Motor neuron (in vitro differentiated cells): ENCODE data around the gene ACOX2. TPM values are rescaled to one million over a fixed set of nuclear protein-coding genes. Genes with fewer than 3 reads are reported as not detected.
"Not testable (repeated sequence)": the region's sequence is repeated elsewhere in the genome, so short reads cannot be mapped to it uniquely, and the experiment has no call there.

Experiments used
- ATAC-seq, 8 experiments: fragments of 200-7000 bp; cut with Tn5 transposase; replicated peaks in 6 of 8; 2 replicates each; pipeline ENCODE4 v1.8.0; 2021; ENCODE audit warnings: mild to moderate bottlenecking in 8 of 8, moderate library complexity in 8 of 8
- H3K27ac ChIP-seq, 2 donors: fragments of 250-450 bp; sonication (Bioruptor Pico); 2 replicates each; pipeline ENCODE4 v1.9.0; 2021; ENCODE audit warnings: antibody characterized with exemption in 2 of 2, mild to moderate bottlenecking in 2 of 2, moderate library complexity in 1 of 2
- H3K4me1 ChIP-seq, 2 donors: fragments of 250-450 bp; sonication (Bioruptor Pico); replicated peaks in 1 of 2; 2 replicates each; pipeline ENCODE4 v1.6.1; 2021; ENCODE audit warnings: antibody characterized with exemption in 2 of 2, mild to moderate bottlenecking in 2 of 2, moderate library complexity in 1 of 2
- H3K4me3 ChIP-seq, 5 donors: fragments of 250-450 bp; sonication (Bioruptor Pico); 2 replicates each; pipeline ENCODE4 v1.9.0; 2021; ENCODE audit warnings: antibody characterized with exemption in 5 of 5, mild to moderate bottlenecking in 5 of 5, moderate library complexity in 4 of 5
- WGBS, 10 experiments: fragments of 450-650 bp; shearing (Covaris generic); methylation state at CpG; one replicate each; pipeline ENCODE4 v1.0.0; 2022; 5-methylcytosine and 5-hydroxymethylcytosine counted together
- in situ Hi-C, 9 experiments: fragments of 400-800 bp; cut with MboI; loops; one replicate each; pipeline ENCODE4 v1.15.0; 2021; ENCODE audit warnings: low sequenced_read_pairs in 9 of 9, low pct_unique_long_range_greater_than_20kb in 2 of 9; ENCODE audit not compliant: unreplicated experiment in 9 of 9
- total RNA-seq, 8 experiments: library from RNA; unstranded; fragments of 300-600 nt; gene quantifications; 2 replicates each; pipeline versions ENCODE4 v1.2.3 to v1.2.4, GENCODE V29; 2022

The ACOX2 gene
- total RNA-seq, 8 experiments from 2014 or later = 0.33 to 17.4 (median 5.3) TPM

GRCh38 chr3:58527440-58527839, 9.6 kb downstream of the ACOX2 start:
- H3K4me1 ChIP-seq, H3K4me3 ChIP-seq, ATAC-seq, H3K27ac ChIP-seq: not testable (repeated sequence)
- WGBS, 10 experiments = 43 to 100% (median 100%) methylated on average over 1 to 3 of the region's 3 CpGs; no CpG with 5 or more reads in 3 of the 10 experiments
- in situ Hi-C loops = loop anchor here in 3 of 9 experiments (25.0 kb wide), 2 partner anchors 190 to 215 kb away; partner anchors contain the start of genes HTD2 (in 2 of the 3), RPP14 (in 2 of the 3) and PXK (in 1 of the 3)

GRCh38 chr3:58526515-58526957, 10.5 kb downstream of the ACOX2 start:
- peaks cover 4 to 10% of the 10 kb centered on the region in 2 donors for H3K4me1 ChIP-seq
- 0 to 85% (median 73%) methylated on average over 1 to 3 of the region's 7 CpGs; no CpG with 5 or more reads in 7 of the 10 experiments for WGBS, 10 experiments
- H3K27ac ChIP-seq = no peak overlapping the region
- no peak overlapping the region for H3K4me3 ChIP-seq
- ATAC-seq = peak in 3 of 8 experiments; percentile 93 to 98 (median 97)
- in situ Hi-C loops = loop anchor here in 3 of 9 experiments (25.0 kb wide), 2 partner anchors 189 to 214 kb away; partner anchors contain the start of genes HTD2 (in 2 of the 3), RPP14 (in 2 of the 3) and PXK (in 1 of the 3)

- peaks cover 8 to 10% of the 10 kb centered on the region in 2 donors for H3K4me1 ChIP-seq
- no peak overlapping the region for H3K4me3 ChIP-seq
- no peak overlapping the region for H3K27ac ChIP-seq
- in situ Hi-C loops = loop anchor here in 1 of 9 experiments (25.0 kb wide), 1 partner anchor 187 kb away; the partner anchor contains the start of gene PXK
- WGBS, 10 experiments = 60 to 100% (median 90%) methylated on average over 1 to 7 of the region's 11 CpGs; no CpG with 5 or more reads in 3 of the 10 experiments
- ATAC-seq = no peak
Measured at GRCh38 chr3:58524326-58524888, 12.6 kb downstream of the ACOX2 start.

GRCh38 chr3:58522759-58523425, 14.1 kb downstream of the ACOX2 start:
- Histone ChIP-seq H3K27ac (no peak overlapping the region), H3K4me1 (peaks cover 15 to 17% of the 10 kb centered on the region in 2 donors), H3K4me3 (no peak overlapping the region)
- 60 to 100% (median 77%) methylated on average over 1 to 5 of the region's 5 CpGs; no CpG with 5 or more reads in 2 of the 10 experiments for WGBS, 10 experiments
- no peak for ATAC-seq
- in situ Hi-C loops = loop anchor here in 1 of 9 experiments (25.0 kb wide), 1 partner anchor 186 kb away; the partner anchor contains the start of gene PXK

- in situ Hi-C loops = loop anchor here in 1 of 9 experiments (25.0 kb wide), 1 partner anchor 185 kb away; the partner anchor contains the start of gene PXK
- H3K27ac ChIP-seq = peak overlapping the region in 1 of 2 donors; percentile 45
- peaks cover 15 to 17% of the 10 kb centered on the region in 2 donors for H3K4me1 ChIP-seq
Measured at GRCh38 chr3:58521917-58522631, 14.9 kb downstream of the ACOX2 start.

GRCh38 chr3:58521336-58521670, 15.7 kb downstream of the ACOX2 start:
- in situ Hi-C loops = loop anchor here in 1 of 9 experiments (25.0 kb wide), 1 partner anchor 184 kb away; the partner anchor contains the start of gene PXK
- no peak for ATAC-seq
- Histone ChIP-seq H3K27ac (no peak overlapping the region), H3K4me1 (peaks cover 15 to 17% of the 10 kb centered on the region in 2 donors), H3K4me3 (no peak overlapping the region)
- 0 to 94% (median 87%) methylated on average over 1 to 3 of the region's 3 CpGs; no CpG with 5 or more reads in 4 of the 10 experiments for WGBS, 10 experiments

More at GRCh38 chr3:58521917-58522631, 14.9 kb downstream of the ACOX2 start:
- peak in 5 of 8 experiments; percentile 65 to 77 (median 70) for ATAC-seq
- H3K4me3 ChIP-seq = no peak overlapping the region
- 33 to 80% (median 66%) methylated on average over 1 to 9 of the region's 10 CpGs; no CpG with 5 or more reads in 1 of the 10 experiments for WGBS, 10 experiments

- Histone ChIP-seq H3K4me3 (no peak overlapping the region), H3K4me1 (peaks cover 15 to 17% of the 10 kb centered on the region in 2 donors), H3K27ac (no peak overlapping the region)
- in situ Hi-C loops = loop anchor here in 1 of 9 experiments (25.0 kb wide), 1 partner anchor 183 kb away; the partner anchor contains the start of gene PXK
- ATAC-seq = peak; percentile 25 to 72 (median 47)
- 40 to 100% (median 70%) methylated on average over 1 to 2 of the region's 8 CpGs; no CpG with 5 or more reads in 4 of the 10 experiments for WGBS, 10 experiments
Measured at GRCh38 chr3:58520403-58521335, 16.3 kb downstream of the ACOX2 start.

GRCh38 chr3:58519668-58520402, 17.2 kb downstream of the ACOX2 start:
- no peak for ATAC-seq
- Histone ChIP-seq H3K4me3 (no peak overlapping the region), H3K27ac (no peak overlapping the region), H3K4me1 (peaks cover 15 to 17% of the 10 kb centered on the region in 2 donors)
- 80 to 100% (median 93%) methylated on average over 1 to 6 of the region's 6 CpGs; no CpG with 5 or more reads in 2 of the 10 experiments for WGBS, 10 experiments
- in situ Hi-C loops = loop anchor here in 1 of 9 experiments (25.0 kb wide), 1 partner anchor 183 kb away; the partner anchor contains the start of gene PXK

GRCh38 chr3:58518291-58518789, 18.6 kb downstream of the ACOX2 start:
- Histone ChIP-seq H3K4me1 (peaks cover 15 to 17% of the 10 kb centered on the region in 2 donors), H3K27ac (no peak overlapping the region), H3K4me3 (no peak overlapping the region)
- ATAC-seq = peak in 1 of 8 experiments; percentile 10
- in situ Hi-C loops = loop anchor here in 1 of 9 experiments (25.0 kb wide), 1 partner anchor 181 kb away; the partner anchor contains the start of gene PXK
- 0 to 100% (median 38%) methylated on average over 1 to 3 of the region's 3 CpGs; no CpG with 5 or more reads in 5 of the 10 experiments for WGBS, 10 experiments

GRCh38 chr3:58514405-58514804, 22.6 kb downstream of the ACOX2 start:
- Histone ChIP-seq H3K27ac (no peak overlapping the region), H3K4me3 (no peak overlapping the region), H3K4me1 (peaks cover 7% of the 10 kb centered on the region in 2 donors)
- WGBS, 10 experiments = 57 to 100% (median 82%) methylated on average over 1 to 3 of the region's 3 CpGs; no CpG with 5 or more reads in 1 of the 10 experiments
- peak in 2 of 8 experiments; percentile 32 to 53 for ATAC-seq
- in situ Hi-C loops = loop anchor here in 1 of 9 experiments (25.0 kb wide), 1 partner anchor 177 kb away; the partner anchor contains the start of gene PXK
